GM19043 (cell line): ENCODE results near the gene HEPN1.

Source experiments
- ATAC-seq: cut with Tn5 transposase; IDR thresholded peaks from one replicate; pipeline ENCODE4 v1.9.1; 2021; ENCODE audit warnings: low read depth; ENCODE audit not compliant: unreplicated experiment

The HEPN1 gene

DNA sequence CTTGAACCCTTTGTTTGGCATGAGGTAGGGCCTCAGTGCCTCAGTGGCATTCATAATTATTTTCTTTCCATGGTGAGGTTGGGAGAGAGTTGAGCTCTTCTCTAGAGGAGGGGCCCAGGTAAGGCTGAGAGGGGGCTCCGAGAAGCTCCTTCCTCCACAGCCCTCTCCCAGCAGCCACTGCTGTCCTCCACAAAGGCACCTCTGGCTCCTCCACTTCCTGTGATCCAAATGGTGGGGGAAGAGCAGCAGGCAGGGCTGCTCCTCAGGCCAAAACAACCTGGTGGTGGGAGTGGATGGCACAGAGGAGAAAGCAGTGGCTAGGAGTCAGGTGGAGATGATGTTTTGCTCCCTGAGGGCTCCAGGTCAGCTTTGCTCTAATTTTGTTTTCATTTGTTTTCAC is 34.7 kb upstream of the HEPN1 start:
- ATAC-seq = no peak

DNA sequence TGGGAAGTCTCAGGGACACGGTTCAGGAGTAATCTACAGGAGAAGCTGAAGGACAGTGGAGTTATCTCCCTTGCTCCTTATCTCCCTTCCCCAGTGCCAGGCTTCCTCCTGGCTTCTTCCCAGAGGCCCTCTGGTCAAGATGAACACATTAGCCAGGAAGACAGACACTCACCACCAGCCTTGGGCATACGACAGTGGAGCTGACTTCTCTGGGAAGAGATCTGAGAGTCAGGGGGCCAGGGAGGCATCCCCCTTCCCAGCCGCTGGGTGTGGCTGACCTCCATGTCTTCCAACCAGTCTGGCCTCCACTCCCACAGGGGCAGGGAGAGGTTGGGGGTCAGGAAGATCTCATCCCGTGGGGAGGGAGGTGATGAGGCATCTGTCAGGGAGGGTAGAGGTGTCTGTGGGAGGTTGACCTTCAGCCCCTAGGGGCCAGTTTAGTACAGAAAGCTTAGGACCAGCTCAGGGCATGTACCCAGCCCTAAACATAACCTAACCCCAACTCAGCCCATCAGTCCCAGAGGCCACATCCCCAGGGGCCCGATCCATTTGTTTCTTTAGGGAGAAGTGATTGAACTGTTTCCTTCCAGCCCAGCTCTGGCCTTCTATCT is 34.1 kb upstream of the HEPN1 start:
- ATAC-seq = no peak

DNA sequence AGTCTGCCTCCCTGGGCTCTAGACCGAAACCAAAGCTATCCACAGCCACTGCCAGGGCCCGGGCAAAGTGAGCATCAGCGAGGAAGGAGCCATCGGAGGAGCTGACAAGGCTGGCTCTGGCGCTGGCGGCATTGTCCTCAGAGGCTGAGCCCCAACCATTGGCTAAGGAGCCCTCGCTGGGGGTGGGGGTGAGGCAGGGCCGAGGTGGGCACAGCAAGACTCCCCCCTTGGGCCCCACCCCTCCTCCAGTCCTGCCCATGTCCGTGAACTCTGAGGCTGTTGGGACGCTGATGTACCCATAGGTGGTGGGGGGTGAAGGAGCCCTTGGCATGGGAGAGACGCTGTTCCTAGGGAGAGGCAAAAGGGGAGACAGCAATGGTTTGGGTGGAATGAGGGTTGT is 32.6 kb upstream of the HEPN1 start:
- no peak for ATAC-seq

DNA sequence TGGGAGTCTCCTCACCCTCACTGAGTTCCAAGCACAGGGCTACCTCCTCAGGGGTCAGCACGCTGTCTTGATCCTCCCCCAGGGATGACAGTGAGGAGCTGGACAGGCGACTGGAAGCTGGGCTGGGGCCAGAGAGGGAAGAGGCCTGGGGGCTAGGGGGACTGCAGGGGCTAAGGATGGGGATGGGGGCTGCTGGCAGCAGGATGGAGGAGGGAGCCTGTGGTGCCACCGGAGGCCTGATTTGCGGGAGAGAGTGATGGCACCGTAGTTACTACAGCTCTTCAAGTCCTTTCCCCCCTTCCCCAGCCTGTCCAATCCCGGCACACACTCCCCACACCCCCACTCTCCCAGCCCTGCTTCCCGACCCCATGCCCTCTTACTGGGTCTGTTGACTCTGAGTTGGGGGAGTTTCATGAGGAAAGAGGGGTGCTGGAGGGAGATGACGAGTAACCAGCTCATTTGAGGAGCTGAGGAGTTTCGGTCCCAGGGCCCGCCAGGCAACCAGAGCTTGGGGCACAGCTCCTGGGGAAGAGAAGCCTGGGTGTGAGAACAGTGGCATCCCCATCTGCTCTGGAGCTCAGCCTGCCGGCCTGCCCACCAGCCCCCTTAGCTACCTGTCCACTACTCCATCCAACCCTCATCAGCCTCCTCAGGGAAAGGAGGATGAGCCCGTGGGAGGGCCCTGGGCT is 31.9 kb upstream of the HEPN1 start:
- ATAC-seq = no peak

DNA sequence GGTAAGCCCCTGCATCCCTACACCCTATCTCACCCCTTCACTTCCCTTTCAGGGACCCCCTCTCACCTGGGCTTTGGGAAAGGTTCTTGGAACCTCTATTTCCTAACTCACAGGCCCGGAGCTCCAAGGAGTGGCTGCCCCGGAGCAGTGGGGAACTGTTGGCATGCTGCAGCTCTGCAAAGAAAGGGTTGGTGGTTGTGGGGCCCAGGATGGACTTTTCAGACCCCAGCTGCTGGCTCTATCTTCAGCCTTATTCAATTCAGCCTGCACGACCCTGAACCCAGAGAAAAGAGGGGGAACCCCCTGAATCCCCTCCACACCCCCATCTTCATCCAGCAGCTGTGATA is 31.4 kb upstream of the HEPN1 start:
- no peak for ATAC-seq

DNA sequence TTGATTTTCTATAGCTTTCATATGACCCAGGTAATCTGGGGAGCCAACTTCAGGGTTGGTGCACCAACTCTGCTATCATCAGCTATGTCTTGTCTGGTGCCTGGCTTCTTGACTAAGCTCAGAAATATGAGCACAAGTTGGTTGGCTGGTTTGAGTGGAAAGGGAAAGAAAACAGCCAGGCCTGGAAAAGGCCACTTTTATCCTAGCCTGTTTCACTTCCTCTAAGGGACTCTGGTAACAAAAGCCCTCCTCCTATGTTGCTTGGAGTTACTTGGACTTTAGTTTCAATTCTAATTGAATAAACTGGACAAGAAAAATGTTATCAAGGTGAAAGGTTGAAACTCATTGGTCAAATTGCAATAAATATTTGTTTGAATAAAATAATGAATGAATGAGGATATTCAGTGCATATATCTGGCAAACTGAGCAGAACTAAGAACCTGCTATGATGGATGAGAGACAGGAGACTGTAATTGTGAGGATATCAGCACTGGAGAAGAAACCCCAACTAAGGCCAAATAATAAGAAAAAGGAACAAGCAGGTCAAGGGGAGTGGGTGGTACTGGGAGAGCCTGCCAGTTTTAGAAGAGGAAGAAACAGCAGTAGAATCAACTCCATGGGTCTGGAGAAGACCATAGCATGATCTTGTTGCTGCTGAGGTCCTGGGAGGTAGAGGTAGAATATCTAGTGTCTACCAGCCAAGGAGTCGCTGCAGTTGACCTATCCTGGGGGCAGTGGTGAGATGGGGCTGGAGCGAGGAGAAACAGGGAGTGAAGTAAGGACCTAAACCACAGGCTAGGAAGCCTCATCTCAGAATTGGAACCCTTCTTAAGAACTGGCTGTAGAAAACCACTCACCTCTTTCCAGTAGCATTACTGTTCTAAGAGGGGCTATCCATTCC is 29.6 kb upstream of the HEPN1 start:
- no peak for ATAC-seq

DNA sequence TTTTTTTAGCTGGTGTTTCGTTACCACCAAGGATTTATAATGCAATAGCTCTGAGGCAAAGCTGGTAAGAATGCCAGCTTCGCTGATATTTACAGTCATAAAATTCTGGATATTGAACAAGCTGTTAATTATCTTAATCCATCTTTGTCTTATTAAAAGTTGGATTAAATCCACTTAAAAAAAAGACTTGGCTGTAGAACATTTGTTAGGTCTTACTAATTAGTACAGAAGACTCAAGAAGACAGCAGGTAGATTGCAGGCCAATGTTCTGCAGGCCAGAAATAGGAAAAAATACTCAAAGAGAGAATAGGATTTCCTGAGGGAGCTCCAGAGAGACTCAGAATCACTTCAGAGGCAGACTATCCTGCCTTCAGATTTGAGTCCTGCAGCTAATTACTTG is 28.9 kb upstream of the HEPN1 start:
- ATAC-seq = no peak

DNA sequence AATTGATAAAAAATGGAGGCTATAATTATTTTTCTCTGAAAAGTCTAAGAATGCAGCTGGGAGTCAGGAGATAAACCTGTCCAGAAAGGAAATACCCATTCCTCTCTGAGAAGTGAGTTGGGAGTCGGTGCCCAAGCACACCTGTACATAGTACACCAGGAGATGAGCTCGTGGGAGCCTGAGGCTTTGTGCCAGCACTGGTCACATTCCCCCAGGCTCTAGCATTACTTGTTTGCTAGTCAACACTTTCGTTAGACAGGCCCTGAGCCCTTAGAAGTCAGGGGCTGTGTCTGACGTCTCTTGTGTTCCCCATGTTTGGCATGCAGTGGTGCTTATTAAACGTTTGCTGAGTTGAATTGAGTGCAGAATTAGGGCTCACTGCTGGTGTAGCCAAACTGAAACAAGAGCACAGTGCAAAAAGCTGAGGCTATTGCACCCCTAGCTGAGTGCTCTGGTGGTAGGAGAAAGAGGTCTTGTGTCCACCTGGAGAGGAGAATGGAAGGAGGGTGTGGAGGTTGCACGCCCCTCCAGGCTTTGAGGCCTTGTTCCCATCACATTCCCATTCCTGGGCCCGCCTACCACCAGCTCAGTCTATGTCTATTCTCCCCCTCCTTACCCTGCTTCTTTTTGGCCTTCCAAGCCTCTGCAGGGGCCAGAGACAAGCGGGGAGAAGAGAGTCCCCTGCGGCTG is 28.2 kb upstream of the HEPN1 start:
- ATAC-seq = no peak

DNA sequence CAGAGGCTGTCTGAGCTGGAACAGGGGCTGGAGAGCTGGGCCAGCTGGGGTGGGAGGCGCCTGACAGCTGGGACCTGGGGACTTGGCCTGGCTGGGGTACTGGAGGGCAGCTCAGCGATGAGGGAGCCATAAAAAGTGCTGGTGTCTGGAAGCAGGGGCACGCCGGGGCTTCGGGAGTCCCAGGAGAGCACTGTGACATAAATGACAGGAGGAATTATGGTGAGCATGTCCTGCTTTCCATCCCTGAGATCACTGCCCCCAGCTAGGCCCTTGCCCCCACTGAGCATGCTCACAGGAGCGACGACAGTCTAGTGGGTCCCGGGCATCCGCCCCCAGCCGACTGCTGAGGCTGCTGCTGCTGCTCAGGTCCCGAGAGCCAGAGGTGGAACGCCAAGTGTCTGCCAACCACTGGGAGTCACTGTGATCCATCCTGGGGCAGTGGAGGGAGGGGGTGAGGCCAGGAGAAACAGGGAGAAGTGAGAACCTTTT is 27.6 kb upstream of the HEPN1 start:
- no peak for ATAC-seq

DNA sequence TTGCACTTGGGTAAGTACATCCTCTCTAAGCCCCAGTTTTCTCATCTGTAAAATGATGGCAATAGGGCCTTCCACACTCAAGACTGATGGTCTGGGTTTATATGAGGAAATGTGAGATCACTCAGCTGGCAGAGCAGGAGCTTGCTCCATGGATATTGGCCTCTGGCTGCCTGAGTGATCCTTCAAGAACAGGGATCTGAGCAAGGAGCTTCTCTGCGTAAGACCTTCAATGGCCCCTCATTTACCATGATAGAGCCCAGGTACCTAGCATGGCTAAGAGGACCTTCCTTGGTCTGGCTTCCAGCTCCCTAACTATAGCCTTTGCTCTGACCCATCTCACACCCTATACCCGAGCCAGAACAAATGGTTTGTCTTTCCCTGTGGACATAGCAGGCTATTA is 26.9 kb upstream of the HEPN1 start:
- ATAC-seq = no peak

DNA sequence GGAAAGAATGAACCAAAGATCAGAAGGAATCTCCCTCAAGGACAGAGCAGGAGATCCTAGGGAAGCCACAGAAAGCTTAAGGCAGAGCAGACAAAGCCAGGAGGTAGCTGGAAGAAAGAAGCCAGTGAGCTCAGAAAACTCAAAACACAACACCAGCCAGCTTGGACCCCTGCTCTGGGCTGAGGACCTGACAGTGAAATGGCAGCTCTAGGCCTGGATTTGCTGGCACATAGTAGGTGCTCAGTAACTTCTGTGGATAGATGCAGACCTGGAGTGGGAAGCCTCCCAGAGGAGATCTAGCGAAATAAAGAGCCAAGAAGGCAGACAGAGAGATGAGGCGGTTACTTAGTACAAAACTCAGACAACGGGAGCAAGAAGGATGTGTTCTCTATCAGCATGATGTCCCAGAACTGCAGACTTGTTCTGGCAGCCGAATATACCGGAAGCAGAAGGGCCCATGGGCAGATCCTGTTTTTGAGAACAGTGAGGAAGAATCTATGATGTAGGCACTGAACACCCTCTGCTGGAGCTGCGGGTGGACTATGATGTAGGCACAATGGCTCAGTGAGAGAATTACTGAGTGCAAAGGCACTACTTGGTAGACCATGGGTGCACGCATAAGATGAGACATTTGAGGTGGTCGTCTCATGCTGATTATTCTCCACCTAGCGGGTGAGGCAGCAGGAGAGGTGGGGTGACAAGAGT is 26.1 kb upstream of the HEPN1 start:
- no peak for ATAC-seq

DNA sequence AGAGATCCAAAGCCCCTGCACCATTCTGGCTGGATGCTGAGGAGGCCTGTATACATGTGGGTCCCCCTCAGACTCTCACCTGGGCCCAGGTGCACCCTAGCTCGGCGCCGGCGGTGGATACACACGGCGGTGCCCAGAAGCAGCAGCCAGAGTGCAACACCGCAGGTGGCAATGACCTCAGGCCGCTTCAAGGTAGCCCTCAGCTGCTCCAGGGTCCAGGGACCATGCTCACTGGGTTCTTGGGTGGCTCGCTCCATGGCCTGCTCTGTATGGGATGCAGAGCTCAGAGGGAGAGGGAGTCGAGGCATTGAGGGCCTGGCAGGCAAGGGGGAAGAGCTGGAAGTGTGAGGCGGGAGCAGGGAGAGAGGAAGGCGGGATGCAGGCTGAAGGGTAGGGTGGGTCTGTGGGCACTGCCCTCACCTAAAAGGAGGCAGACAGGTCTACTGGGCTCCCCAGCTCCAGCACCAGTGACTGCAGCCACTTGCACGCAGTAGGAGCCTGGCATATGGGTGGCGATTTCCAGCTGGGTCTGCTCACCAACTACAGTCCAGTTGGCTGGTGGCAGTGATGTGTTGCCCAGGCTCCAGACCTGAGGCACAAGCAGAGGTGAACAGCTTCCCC is 25.2 kb upstream of the HEPN1 start:
- no peak for ATAC-seq

DNA sequence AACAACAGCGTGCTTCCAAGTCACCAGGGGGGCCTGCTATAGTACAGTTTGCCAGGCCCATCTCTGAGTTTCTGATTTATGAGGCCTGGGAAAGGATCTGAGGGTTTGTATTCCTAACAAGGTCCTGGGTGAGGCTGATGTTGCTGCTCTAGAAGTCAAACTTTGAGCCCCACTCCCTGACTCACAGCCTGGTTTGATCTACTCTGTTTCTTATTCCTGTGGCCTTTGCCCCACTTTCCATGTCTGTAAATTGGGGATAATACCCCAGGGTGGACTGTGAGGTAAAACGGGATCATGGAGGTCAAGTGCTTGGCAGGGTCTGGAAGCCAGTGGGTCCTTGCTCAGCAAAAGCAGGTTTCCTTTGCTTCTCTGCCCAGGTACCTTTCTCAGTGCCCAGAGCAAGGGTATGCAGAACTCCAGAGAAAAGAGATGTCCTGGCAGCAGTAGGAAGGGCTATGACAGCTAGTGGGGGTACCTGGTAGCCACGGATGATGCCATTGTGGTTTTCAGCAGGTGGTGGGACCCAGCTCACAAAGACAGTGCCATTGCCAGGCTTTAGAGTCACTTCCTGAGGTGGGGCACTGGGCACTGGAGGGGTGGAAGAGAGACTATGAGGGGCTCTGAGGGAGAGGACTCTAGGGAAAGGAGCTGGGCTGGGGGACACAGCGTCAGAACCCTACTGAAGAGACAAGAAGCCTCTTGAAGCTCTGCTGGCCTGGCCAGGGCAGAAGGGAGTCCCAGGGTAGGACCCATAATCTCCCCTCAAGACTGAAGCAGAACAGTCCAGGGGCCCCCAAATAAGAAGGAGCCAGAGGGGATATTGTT is 24.2 kb upstream of the HEPN1 start:
- ATAC-seq = no peak

DNA sequence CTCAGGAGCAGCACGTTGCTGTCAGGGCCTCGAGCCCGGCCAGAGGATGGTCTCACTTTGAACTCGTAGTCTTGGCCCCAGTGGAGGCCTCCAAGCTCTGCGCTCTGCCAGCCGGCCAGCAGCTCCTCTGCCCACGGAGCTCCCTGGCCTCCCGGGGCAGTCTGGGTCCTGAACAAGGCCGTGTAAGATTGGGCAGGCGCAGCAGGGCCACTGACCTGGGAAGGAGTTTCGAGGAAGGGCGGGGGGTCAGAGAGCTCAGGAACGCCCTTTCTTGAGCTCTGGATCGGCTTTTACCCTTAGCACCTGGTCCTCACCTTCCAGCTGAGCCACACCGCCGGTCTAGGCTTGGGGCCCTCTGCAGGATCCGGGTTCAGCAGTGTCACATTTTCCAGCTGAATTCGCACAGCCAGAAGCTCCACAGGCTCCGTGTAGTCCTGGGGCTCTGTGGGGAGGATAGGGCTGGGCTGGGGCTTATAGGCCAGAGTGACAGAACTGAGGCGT is 23.5 kb upstream of the HEPN1 start:
- ATAC-seq = no peak

DNA sequence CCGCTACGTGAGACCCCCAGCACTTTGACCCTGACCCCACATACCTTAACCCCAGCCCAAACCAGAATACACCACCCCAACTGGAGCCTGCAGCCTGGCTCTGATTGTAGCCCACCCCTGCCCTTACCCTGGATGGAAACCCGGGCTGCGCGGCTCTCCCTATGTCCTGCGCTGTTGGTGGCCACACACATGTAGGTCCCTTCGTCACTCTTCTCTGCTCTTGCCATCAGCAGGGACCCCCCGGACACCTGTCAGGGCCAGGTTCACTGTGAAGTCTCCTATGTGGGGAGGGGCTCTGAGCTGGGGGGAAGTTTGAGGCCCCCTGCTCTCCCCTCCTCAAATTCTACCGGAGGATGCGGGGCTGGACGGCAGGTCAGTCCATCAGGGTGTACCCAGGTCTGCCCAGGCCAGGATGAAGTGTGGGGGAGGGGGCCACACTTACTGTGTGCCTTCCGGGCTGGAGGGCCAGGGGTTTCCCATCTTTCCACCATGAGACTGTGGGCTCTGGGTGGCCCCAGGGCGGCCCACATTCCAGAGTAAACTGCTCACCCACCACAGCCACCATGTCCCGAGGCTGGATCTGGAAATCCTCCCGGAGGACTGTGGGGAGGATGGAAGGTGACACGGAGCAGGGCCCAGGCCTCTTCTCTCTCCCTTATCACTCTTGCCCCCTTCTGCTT is 22.8 kb upstream of the HEPN1 start:
- ATAC-seq = no peak

DNA sequence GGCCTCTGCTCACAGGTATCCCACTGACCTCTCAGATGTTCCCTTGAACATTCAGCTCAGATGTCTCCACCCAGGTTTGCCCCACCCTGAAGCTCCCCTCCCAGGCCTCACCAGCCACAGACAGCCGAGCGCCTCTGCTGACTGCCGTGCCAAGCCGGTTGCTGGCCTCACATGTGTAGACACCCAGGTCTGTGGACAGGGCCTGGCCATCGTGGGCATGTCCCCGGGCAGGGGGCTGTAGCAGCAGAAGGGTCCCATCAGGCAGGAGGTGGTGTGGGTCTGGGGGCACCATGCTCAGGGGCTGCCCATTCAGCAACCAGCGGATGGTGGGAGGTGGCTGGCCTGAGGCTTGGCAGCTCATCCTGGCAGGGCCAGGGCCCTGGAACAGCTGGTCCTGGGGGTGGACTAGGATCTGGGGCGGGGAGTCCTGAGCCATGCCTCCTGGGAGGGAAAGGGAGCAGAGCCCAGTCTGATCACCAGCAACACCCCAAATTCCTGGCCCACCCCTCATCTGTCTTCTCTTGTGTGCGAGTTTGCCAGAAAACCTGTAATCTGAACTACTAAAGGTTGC is 22.1 kb upstream of the HEPN1 start:
- ATAC-seq = no peak

DNA sequence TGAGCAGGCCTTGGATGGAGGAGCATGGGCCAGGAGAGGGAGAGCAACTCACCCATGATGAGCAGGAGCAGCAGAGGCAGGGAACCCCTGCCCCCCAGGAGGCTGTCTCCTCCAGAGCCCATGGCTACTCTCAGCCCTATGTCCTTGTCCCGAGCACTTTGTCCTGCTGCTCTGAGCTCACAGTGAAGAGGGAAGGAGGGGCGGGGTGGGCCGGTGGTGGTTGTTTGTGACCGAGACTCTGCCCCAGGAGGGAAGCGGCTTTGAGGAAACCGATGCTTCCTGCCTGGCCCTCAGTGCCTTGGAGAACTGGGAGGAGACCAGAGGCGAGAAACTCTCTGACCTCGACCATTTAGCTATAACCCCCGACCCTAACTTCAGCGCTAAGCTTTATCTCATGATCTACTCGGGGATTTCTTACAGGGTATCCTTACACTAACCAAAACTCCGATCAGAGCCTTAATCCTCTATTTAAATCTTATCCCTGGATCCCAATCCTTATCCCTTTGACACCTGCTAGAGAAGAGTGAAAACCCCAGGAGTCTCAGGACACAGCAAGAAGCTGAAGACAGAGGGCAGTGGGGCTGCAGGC is 21.3 kb upstream of the HEPN1 start, which contains the start of gene ROBO4:
Gene ROBO4 (minus strand): TSS at position 192 of the 589 bp plus-strand sequence. CDS start 70 bp downstream, at position 122.
- ATAC-seq = no peak
